Panc1 (cell line): ENCODE results near the gene PTPRE. TPM values are rescaled to one million over a fixed set of nuclear protein-coding genes. Genes with fewer than 3 reads are reported as not detected.

Experiments
- ATAC-seq: fragments of 200-7000 bp; cut with Tn5 transposase; 2 replicates; pipeline ENCODE4 v1.9.1; 2020; ENCODE audit warnings: mild to moderate bottlenecking, moderate library complexity
- BruUV-seq: library from RNA; stranded (reverse); fragments of 400-500 nt; replicated peaks from 2 replicates; lab custom pipeline; 2021; lab: Mats Ljungman, UMichigan
- CTCF ChIA-PET: fragments of 300-600 bp; sonication (Branson Sonifier 250); formaldehyde crosslinking; loops from one replicate; lab custom pipeline; 2022; ENCODE audit warnings: antibody characterized with exemption; lab: Charles Lee
- POLR2A ChIA-PET: fragments of 300-600 bp; sonication (Branson Sonifier 250); formaldehyde crosslinking; loops from one replicate; lab custom pipeline; 2022; ENCODE audit warnings: antibody characterized with exemption; lab: Charles Lee
- DNase-seq: peaks from one replicate; pipeline ENCODE4 v3.0.0-alpha.2; 2010; ENCODE audit warnings: low read depth, low spot score
- H3K27ac ChIP-seq: 2 replicates; pipeline ENCODE4 v1.5.1; 2011; ENCODE audit warnings: mild to moderate bottlenecking, low read length, inconsistent platforms
- H3K27me3 ChIP-seq: fragments of 200-500 bp; sonication (Bioruptor generic); 2 replicates; pipeline ENCODE4 v1.6.0; 2014; ENCODE audit warnings: low read length, inconsistent platforms; ENCODE audit not compliant: control insufficient read depth, insufficient read depth
- H3K36me3 ChIP-seq: fragments of 200-500 bp; sonication (Bioruptor generic); 2 replicates; pipeline ENCODE4 v1.5.1; 2014; ENCODE audit warnings: inconsistent platforms, mild to moderate bottlenecking, low read length, moderate library complexity; ENCODE audit not compliant: control insufficient read depth, insufficient read depth
- H3K4me1 ChIP-seq: 2 replicates; pipeline ENCODE4 v1.5.1; 2011; ENCODE audit warnings: inconsistent platforms, mild to moderate bottlenecking, low read length, moderate library complexity; ENCODE audit not compliant: control insufficient read depth, insufficient read depth
- H3K4me3 ChIP-seq, 2 experiments: 2 replicates each; pipeline ENCODE4 v1.5.1; 2011 to 2012; ENCODE audit warnings: low read depth in 2 of 2, low read length in 2 of 2, mild to moderate bottlenecking in 2 of 2, inconsistent platforms in 1 of 2, moderate library complexity in 1 of 2
- H3K9me3 ChIP-seq: fragments of 200-500 bp; sonication (Bioruptor generic); 2 replicates; pipeline ENCODE4 v1.5.1; 2014; ENCODE audit warnings: low read depth, mild to moderate bottlenecking, inconsistent platforms, low read length, moderate library complexity; ENCODE audit not compliant: control insufficient read depth, insufficient read depth
- POLR2AphosphoS5 ChIP-seq: IDR thresholded peaks from 2 replicates; pipeline ENCODE4 v1.6.1; 2012; ENCODE audit warnings: mild to moderate bottlenecking, low read depth, low read length, moderate library complexity
- SIN3A ChIP-seq: IDR thresholded peaks from 2 replicates; pipeline ENCODE4 v1.6.1; 2012; ENCODE audit warnings: low read depth, mild to moderate bottlenecking, low read length, moderate library complexity, borderline replicate concordance; ENCODE audit not compliant: insufficient read depth
- TCF7L2 ChIP-seq: IDR thresholded peaks from 2 replicates; pipeline ENCODE4 v1.6.1; 2011; ENCODE audit warnings: mild to moderate bottlenecking, low read depth, low read length, inconsistent platforms
- in situ Hi-C: cut with HindIII; loops from 2 replicates; pipeline ENCODE4 v1.10.0; 2016; ENCODE audit warnings: low sequenced_read_pairs, low pct_unique_long_range_greater_than_20kb
- intact Hi-C: fragments of 100-400 bp; cut with micrococcal nuclease; formaldehyde crosslinking; loops from one replicate; pipeline ENCODE4 v1.10.0; 2022; ENCODE audit not compliant: unreplicated experiment
- total RNA-seq: library from RNA; stranded (reverse); gene quantifications from one replicate; pipeline ENCODE4 v1.2.1, GENCODE V29; 2021; ENCODE audit not compliant: unreplicated experiment
- TF ChIP-seq, protein P1 (sequence below): fragments of 450-650 bp; IDR thresholded peaks from 2 replicates; pipeline ENCODE4 v1.5.1; 2017; ENCODE audit warnings: mild to moderate bottlenecking
- TF ChIP-seq, protein P2 (sequence below), 2 experiments: IDR thresholded peaks; 2 replicates each; pipeline ENCODE4 v1.6.1; 2011 to 2012; ENCODE audit warnings: low read depth in 2 of 2, control low read depth in 1 of 2, low read length in 1 of 2, mild to moderate bottlenecking in 1 of 2, moderate library complexity in 1 of 2; ENCODE audit not compliant: insufficient read depth in 1 of 2

The PTPRE gene
- total RNA-seq, 1 experiment from 2014 or later = 0.44 TPM

DNA sequence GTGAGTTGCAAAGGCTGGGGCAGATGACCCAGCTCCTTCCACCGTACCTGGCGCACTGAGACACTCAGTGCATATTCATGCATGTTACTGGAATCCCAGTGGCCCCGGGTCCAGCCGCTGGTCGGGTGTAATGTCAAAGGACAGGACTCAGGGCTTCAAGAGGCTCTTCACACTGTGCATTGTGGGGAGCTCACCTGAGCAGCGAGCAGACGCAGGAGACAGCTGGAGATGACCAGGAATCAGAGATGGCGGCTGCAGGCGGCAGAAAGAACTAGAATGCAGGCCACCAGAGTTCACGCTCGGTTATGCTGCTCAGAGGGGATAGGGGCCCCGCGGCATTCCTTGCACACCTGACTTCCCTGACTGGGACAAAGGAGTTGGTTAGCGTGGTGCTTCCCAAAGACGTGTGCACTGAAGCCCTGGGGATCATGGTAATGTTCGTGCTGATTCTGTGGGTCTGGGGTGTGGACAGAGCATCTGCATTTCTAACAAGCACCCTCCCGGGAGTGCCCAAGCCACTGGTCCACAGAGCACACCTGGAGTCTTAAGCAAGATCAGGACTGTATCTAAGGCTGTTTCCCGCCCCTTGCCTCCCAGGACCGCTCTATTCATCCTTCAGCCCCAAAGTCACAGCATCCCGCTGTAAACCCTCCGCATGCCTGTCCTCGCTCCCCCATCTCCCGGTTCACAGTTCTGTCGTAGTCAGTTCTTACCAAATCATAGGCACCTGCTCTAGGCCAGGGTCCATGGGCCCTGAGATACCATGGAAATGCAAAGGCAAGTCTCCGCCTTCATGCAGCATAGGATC is 148.4 kb downstream of the PTPRE start:
- ATAC-seq (no peak), DNase-seq (no peak)
- in situ Hi-C loops (no loop called here), intact Hi-C loops (no loop called here)
- Histone ChIP-seq H3K4me3 (no peak overlapping the region), H3K36me3 (no peaks in the 10 kb centered on the region), H3K9me3 (no peaks in the 10 kb centered on the region), H3K27ac (no peak overlapping the region), H3K4me1 (no peaks in the 10 kb centered on the region), H3K27me3 (no peaks in the 10 kb centered on the region)
- no TSS peak for BruUV-seq
- TF ChIP-seq SIN3A = no peak
- no peak for TF ChIP-seq POLR2AphosphoS5
- no peak for TF ChIP-seq TCF7L2
- TF ChIP-seq, protein P1, sequence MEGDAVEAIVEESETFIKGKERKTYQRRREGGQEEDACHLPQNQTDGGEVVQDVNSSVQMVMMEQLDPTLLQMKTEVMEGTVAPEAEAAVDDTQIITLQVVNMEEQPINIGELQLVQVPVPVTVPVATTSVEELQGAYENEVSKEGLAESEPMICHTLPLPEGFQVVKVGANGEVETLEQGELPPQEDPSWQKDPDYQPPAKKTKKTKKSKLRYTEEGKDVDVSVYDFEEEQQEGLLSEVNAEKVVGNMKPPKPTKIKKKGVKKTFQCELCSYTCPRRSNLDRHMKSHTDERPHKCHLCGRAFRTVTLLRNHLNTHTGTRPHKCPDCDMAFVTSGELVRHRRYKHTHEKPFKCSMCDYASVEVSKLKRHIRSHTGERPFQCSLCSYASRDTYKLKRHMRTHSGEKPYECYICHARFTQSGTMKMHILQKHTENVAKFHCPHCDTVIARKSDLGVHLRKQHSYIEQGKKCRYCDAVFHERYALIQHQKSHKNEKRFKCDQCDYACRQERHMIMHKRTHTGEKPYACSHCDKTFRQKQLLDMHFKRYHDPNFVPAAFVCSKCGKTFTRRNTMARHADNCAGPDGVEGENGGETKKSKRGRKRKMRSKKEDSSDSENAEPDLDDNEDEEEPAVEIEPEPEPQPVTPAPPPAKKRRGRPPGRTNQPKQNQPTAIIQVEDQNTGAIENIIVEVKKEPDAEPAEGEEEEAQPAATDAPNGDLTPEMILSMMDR = no peak
- TF ChIP-seq, protein P2, sequence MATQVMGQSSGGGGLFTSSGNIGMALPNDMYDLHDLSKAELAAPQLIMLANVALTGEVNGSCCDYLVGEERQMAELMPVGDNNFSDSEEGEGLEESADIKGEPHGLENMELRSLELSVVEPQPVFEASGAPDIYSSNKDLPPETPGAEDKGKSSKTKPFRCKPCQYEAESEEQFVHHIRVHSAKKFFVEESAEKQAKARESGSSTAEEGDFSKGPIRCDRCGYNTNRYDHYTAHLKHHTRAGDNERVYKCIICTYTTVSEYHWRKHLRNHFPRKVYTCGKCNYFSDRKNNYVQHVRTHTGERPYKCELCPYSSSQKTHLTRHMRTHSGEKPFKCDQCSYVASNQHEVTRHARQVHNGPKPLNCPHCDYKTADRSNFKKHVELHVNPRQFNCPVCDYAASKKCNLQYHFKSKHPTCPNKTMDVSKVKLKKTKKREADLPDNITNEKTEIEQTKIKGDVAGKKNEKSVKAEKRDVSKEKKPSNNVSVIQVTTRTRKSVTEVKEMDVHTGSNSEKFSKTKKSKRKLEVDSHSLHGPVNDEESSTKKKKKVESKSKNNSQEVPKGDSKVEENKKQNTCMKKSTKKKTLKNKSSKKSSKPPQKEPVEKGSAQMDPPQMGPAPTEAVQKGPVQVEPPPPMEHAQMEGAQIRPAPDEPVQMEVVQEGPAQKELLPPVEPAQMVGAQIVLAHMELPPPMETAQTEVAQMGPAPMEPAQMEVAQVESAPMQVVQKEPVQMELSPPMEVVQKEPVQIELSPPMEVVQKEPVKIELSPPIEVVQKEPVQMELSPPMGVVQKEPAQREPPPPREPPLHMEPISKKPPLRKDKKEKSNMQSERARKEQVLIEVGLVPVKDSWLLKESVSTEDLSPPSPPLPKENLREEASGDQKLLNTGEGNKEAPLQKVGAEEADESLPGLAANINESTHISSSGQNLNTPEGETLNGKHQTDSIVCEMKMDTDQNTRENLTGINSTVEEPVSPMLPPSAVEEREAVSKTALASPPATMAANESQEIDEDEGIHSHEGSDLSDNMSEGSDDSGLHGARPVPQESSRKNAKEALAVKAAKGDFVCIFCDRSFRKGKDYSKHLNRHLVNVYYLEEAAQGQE (IDR thresholded peaks at IDR 0.05; ENCODE audit: insufficient read depth in 1 of 2, low read depth in 2 of 2, low read length in 1 of 2) = no peak
- ChIA-PET POLR2A (no interaction called here), CTCF (no interaction called here)

DNA sequence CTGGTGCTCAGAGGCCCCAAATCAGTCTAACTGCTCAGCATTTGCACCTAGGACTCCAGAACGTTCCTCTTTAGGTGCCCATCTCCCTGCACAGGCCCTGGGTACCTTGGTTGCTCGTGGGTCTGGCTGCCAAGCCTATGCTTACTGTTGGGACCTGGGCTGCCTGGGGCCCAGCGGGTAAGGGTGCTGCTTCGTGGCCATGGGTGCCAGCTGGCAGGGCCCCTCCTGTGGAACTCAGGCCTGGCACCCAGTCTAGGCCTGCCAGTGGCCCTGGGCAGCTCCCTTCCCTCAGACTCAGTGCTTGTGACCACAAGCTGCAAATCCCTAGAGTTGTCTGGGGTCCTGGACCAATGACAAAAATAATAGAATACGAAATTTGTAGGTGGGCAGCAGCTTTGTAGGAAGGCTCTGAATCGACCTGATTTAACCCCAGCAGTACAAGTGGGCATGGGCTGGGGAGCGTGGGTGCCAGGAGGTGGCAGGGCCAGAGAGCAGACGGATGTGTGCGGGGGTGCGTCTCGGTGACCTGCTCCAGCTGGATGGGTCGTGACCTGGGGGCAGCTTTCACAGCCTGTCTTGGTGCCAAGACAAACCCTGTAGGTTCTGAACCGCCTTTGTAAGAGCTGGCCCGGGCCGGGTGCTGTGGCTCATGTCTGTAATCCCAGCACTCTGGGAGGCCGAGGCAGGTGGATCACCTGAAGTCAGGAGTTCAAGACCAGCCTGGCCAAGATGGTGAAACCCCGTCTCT is 149.6 kb downstream of the PTPRE start:
- no TSS peak for BruUV-seq
- no peak for TF ChIP-seq TCF7L2
- TF ChIP-seq POLR2AphosphoS5 = no peak
- TF ChIP-seq, protein P1 = no peak
- TF ChIP-seq SIN3A = no peak
- TF ChIP-seq, protein P2 (IDR thresholded peaks at IDR 0.05; ENCODE audit: insufficient read depth in 1 of 2, low read depth in 2 of 2, low read length in 1 of 2) = no peak
- ATAC-seq = no peak
- H3K4me1 ChIP-seq = no peaks in the 10 kb centered on the region
- H3K27me3 ChIP-seq = no peaks in the 10 kb centered on the region; the same call in 1 of the 2 replicates
- H3K27ac ChIP-seq = no peak overlapping the region
- in situ Hi-C loops (no loop called here), intact Hi-C loops (no loop called here)
- DNase-seq = no peak
- H3K4me3 ChIP-seq = no peak overlapping the region
- no peaks in the 10 kb centered on the region for H3K36me3 ChIP-seq
- POLR2A ChIA-PET = no interaction called here
- CTCF ChIA-PET = interaction anchor here (1.0 kb wide), 1 partner anchor 13 kb away, joined by 3 read pairs; no protein-coding TSS in a partner anchor
- no peaks in the 10 kb centered on the region for H3K9me3 ChIP-seq
